Measurements from ENCODE around the gene EYA2. TPM values are rescaled to one million over a fixed set of nuclear protein-coding genes. Genes with fewer than 3 reads are reported as not detected.
"Not testable (repeated sequence)": the region's sequence is repeated elsewhere in the genome, so short reads cannot be mapped to it uniquely, and the experiment has no call there.

The EYA2 gene
- total RNA-seq, 3 donors from 2014 or later = 5.4 to 19.2 (median 12.5) TPM

- Histone ChIP-seq H3K4me3 (no peak overlapping the region), H3K27ac (peak overlapping the region in 1 of 2 donors; percentile 7), H3K4me1 (no peaks in the 10 kb centered on the region), H3K9me3 (no peaks in the 10 kb centered on the region), H3K36me3 (no peaks in the 10 kb centered on the region), H3K27me3 (no peaks in the 10 kb centered on the region)
- DNase-seq (ENCODE audit: low spot score in 2 of 2) = no peak
- intact Hi-C loops (cut with DNase I; ENCODE audit: low total_unique reads) = loop anchor here (10.0 kb wide), 1 partner anchor 182 kb away; no protein-coding TSS in a partner anchor
- TF ChIP-seq POLR2AphosphoS5 (IDR thresholded peaks at IDR 0.05) (no peak), CTCF (IDR thresholded peaks at IDR 0.05) (no peak), POLR2A (IDR thresholded peaks at IDR 0.05) (no peak)
These were observed 308.4 kb downstream of the EYA2 start for GRCh38 chr20:47202733-47203667.

GRCh38 chr20:47204008-47204849 lies 309.6 kb downstream of the EYA2 start:
- TF ChIP-seq POLR2A (IDR thresholded peaks at IDR 0.05) (no peak), CTCF (IDR thresholded peaks at IDR 0.05) (no peak), POLR2AphosphoS5 (IDR thresholded peaks at IDR 0.05) (no peak)

GRCh38 chr20:47204850-47205122 lies 310.1 kb downstream of the EYA2 start:
- not testable (repeated sequence) for H3K27ac ChIP-seq
- intact Hi-C loops (cut with DNase I; ENCODE audit: low total_unique reads) = loop anchor here (10.0 kb wide), 1 partner anchor 180 kb away; no protein-coding TSS in a partner anchor

More at GRCh38 chr20:47204008-47204849, 309.6 kb downstream of the EYA2 start:
- Histone ChIP-seq H3K9me3 (no peaks in the 10 kb centered on the region), H3K36me3 (no peaks in the 10 kb centered on the region), H3K4me1 (no peaks in the 10 kb centered on the region), H3K27ac (no peak overlapping the region), H3K27me3 (no peaks in the 10 kb centered on the region), H3K4me3 (no peak overlapping the region)
- intact Hi-C loops (cut with DNase I; ENCODE audit: low total_unique reads) = loop anchor here (10.0 kb wide), 1 partner anchor 181 kb away; no protein-coding TSS in a partner anchor
- peak in 1 of 2 donors; percentile 33 for DNase-seq (ENCODE audit: low spot score in 2 of 2)

GRCh38 chr20:47205577-47206123 lies 311.0 kb downstream of the EYA2 start:
- no peaks in the 10 kb centered on the region for H3K27me3 ChIP-seq
- intact Hi-C loops (cut with DNase I; ENCODE audit: low total_unique reads) = loop anchor here (10.0 kb wide), 1 partner anchor 179 kb away; no protein-coding TSS in a partner anchor
- DNase-seq (ENCODE audit: low spot score in 2 of 2) = no peak
- no peak overlapping the region for H3K27ac ChIP-seq
- no peaks in the 10 kb centered on the region for H3K9me3 ChIP-seq
- H3K4me1 ChIP-seq = no peaks in the 10 kb centered on the region
- no peak overlapping the region for H3K4me3 ChIP-seq
- TF ChIP-seq CTCF (IDR thresholded peaks at IDR 0.05) (peak; percentile 18 to 44 (median 35)), POLR2A (IDR thresholded peaks at IDR 0.05) (no peak)
- H3K36me3 ChIP-seq = no peaks in the 10 kb centered on the region

More at GRCh38 chr20:47204850-47205122, 310.1 kb downstream of the EYA2 start:
- H3K4me1 ChIP-seq; H3K36me3 ChIP-seq; DNase-seq (ENCODE audit: low spot score in 2 of 2); H3K9me3 ChIP-seq; H3K27me3 ChIP-seq; H3K4me3 ChIP-seq: not testable (repeated sequence)

- intact Hi-C loops (cut with DNase I; ENCODE audit: low total_unique reads) = loop anchor here (10.0 kb wide), 1 partner anchor 178 kb away; no protein-coding TSS in a partner anchor
- H3K36me3 ChIP-seq; DNase-seq (ENCODE audit: low spot score in 2 of 2); H3K27me3 ChIP-seq; H3K9me3 ChIP-seq; H3K27ac ChIP-seq; H3K4me3 ChIP-seq; H3K4me1 ChIP-seq: not testable (repeated sequence)
These were observed 311.9 kb downstream of the EYA2 start for GRCh38 chr20:47206552-47206951.

All from breast epithelium (tissue), 4 donors.